ENCODE measurements around the gene PGAM2. TPM values are rescaled to one million over a fixed set of nuclear protein-coding genes. Genes with fewer than 3 reads are reported as not detected.

Gene PGAM2
- total RNA-seq, 1 experiment from 2014 or later = 2.4 TPM

DNA sequence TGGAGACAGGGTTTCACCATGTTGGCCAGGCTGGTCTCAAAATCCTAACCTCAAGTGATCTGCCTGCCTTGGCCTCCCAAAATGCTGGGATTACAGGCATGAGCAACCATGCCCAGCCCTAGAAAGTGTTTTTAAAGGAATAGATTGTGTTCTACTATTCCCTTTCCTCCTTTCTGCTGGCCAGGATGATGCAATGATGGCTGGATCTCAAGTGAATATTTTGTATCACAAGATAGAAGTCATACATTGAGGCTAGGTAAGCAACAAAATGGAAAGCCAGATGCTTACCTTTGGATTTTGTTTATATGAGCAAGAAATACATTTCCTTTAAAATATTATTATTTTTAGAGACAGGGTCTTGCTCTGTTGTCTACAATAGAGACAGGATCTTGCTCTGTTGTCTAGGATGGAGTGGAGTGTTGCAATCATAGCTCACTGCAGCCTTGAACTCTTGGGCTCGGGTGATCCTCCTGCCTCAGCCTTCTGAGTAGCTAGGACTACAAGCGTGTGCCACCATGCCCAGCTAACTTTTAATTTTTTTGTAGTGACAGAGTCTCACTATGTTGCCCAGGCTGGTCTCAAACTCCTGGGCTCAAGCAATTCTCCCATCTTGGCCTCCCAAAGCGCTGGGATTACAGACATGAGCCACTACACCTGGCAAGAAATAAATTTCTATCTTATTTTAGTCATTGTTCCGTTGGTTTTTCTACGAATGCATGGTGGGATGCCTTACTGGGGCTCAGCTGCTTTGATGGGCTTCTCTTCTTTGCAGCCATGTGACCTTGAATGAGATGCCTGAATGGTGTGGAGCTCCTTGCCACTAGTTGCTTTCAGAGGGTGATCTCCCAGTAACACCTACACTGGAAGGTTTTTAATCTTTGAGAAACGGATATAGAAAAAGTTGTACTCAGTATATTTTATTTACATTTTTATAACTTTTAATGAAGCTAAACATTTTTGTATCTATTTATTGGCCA, 33.0 kb upstream of the PGAM2 start:
- Mint-ChIP-seq H3K27ac (no peak overlapping the region), H3K4me3 (no peak overlapping the region), H3K4me1 (peaks cover 5% of the 10 kb centered on the region), H3K9me3 (no peaks in the 10 kb centered on the region), H3K27me3 (ENCODE audit: low read depth) (peaks cover 21% of the 10 kb centered on the region), H3K36me3 (no peaks in the 10 kb centered on the region)
- DNase-seq (ENCODE audit: low spot score) (no peak), ATAC-seq (no peak)
- CTCF ChIA-PET = interaction anchor here (1.0 to 1.8 kb wide), 2 partner anchors 13 to 26 kb away, joined by 3 to 5 read pairs; no protein-coding TSS in a partner anchor
- POLR2A ChIA-PET = interaction anchor here (1.3 kb wide), 1 partner anchor 116 kb away, joined by 3 read pairs; no protein-coding TSS in a partner anchor
- TF ChIP-seq ETV6 (CRISPR knock-in tag; IDR thresholded peaks at IDR 0.05) = no peak
- TF ChIP-seq GABPB1 (CRISPR knock-in tag; IDR thresholded peaks at IDR 0.05) = peak; percentile 21; the same call in 1 of the 2 replicates

DNA sequence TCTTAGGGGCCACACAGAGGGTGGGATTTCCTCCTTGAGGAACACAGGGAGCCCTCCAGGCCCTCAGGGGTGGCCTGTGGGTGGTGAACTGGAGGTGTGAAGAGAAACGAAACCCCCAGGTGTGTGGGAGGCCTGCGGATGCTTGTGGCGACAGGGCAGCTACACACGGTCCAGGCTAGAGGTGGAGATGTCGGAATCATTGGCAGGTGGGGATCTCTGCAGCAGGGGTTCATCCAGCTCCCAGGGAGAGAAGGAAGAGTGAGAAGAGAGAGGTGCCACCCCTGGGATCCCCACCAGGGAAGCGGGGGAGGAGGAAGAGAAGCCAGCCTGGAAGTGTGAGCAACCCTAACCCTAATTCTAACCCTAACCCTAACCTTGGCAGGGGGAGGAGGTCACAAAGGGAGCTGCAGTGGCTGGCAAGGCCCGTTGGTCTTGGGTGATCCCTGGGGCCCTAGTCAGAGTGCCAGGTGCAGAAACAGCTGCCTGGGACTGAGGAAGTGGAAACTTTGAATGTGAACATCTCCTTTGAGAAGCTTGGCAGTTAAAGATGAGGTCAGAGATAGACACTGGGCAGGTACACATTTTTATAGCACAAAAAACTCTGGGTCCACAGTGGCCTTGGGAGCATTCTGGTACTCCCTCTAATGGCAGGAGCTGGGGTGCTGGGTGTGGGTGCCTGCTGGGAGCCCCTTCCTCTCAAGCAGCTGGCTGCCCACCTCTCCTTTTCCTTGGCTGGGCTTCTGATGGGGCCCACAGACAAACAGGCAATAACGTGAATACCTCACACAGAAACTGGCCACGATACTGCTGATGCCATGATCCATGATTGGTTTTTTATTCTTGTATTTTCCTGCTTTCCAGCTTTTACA, 31.9 kb upstream of the PGAM2 start:
- H3K4me3 Mint-ChIP-seq = no peak overlapping the region
- 0 out of 2 replicates have a peak, but pooled peaks cover 3% of the 10 kb centered on the region for H3K4me1 Mint-ChIP-seq
- ChIA-PET POLR2A (no interaction called here), CTCF (interaction anchor here (0.6 kb wide), 2 partner anchors 27 to 334 kb away, joined by 3 to 12 read pairs; no protein-coding TSS in a partner anchor)
- DNase-seq (ENCODE audit: low spot score) (no peak), ATAC-seq (no peak)
- H3K9me3 Mint-ChIP-seq = no peaks in the 10 kb centered on the region
- H3K27me3 Mint-ChIP-seq (ENCODE audit: low read depth) = peaks cover 12% of the 10 kb centered on the region
- H3K27ac Mint-ChIP-seq = no peak overlapping the region
- no peaks in the 10 kb centered on the region for H3K36me3 Mint-ChIP-seq
- no peak for TF ChIP-seq FOXP4 (CRISPR knock-in tag; IDR thresholded peaks at IDR 0.05)
- TF ChIP-seq, protein P1, sequence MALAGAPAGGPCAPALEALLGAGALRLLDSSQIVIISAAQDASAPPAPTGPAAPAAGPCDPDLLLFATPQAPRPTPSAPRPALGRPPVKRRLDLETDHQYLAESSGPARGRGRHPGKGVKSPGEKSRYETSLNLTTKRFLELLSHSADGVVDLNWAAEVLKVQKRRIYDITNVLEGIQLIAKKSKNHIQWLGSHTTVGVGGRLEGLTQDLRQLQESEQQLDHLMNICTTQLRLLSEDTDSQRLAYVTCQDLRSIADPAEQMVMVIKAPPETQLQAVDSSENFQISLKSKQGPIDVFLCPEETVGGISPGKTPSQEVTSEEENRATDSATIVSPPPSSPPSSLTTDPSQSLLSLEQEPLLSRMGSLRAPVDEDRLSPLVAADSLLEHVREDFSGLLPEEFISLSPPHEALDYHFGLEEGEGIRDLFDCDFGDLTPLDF (CRISPR knock-in tag; IDR thresholded peaks at IDR 0.05) = no peak
- TF ChIP-seq USF2 (CRISPR knock-in tag; IDR thresholded peaks at IDR 0.05) = no peak
- no peak for TF ChIP-seq GRHL2 (CRISPR knock-in tag; IDR thresholded peaks at IDR 0.05; ENCODE audit: insufficient replicate concordance, severe bottlenecking)
- TF ChIP-seq ZNF219 (CRISPR knock-in tag; IDR thresholded peaks at IDR 0.05; ENCODE audit: borderline replicate concordance) = no peak
- TF ChIP-seq, protein P2, sequence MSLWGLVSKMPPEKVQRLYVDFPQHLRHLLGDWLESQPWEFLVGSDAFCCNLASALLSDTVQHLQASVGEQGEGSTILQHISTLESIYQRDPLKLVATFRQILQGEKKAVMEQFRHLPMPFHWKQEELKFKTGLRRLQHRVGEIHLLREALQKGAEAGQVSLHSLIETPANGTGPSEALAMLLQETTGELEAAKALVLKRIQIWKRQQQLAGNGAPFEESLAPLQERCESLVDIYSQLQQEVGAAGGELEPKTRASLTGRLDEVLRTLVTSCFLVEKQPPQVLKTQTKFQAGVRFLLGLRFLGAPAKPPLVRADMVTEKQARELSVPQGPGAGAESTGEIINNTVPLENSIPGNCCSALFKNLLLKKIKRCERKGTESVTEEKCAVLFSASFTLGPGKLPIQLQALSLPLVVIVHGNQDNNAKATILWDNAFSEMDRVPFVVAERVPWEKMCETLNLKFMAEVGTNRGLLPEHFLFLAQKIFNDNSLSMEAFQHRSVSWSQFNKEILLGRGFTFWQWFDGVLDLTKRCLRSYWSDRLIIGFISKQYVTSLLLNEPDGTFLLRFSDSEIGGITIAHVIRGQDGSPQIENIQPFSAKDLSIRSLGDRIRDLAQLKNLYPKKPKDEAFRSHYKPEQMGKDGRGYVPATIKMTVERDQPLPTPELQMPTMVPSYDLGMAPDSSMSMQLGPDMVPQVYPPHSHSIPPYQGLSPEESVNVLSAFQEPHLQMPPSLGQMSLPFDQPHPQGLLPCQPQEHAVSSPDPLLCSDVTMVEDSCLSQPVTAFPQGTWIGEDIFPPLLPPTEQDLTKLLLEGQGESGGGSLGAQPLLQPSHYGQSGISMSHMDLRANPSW (CRISPR knock-in tag; conservative IDR thresholded peaks at IDR 0.05; ENCODE audit: low read depth) = no peak
- TF ChIP-seq, protein P3, sequence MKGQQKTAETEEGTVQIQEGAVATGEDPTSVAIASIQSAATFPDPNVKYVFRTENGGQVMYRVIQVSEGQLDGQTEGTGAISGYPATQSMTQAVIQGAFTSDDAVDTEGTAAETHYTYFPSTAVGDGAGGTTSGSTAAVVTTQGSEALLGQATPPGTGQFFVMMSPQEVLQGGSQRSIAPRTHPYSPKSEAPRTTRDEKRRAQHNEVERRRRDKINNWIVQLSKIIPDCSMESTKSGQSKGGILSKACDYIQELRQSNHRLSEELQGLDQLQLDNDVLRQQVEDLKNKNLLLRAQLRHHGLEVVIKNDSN (CRISPR knock-in tag; IDR thresholded peaks at IDR 0.05) = no peak
- no peak for TF ChIP-seq TCF7 (CRISPR knock-in tag; IDR thresholded peaks at IDR 0.05; ENCODE audit: low read depth)
- TF ChIP-seq MLX (CRISPR knock-in tag; IDR thresholded peaks at IDR 0.05) = no peak
- TF ChIP-seq NR3C1 (CRISPR knock-in tag; conservative IDR thresholded peaks at IDR 0.05; ENCODE audit: low read depth) = no peak
- TF ChIP-seq CTCF (IDR thresholded peaks at IDR 0.05) = no peak
- no peak for TF ChIP-seq TEAD1 (CRISPR knock-in tag; IDR thresholded peaks at IDR 0.05)
- no peak for TF ChIP-seq FOXP1 (CRISPR knock-in tag; IDR thresholded peaks at IDR 0.05; ENCODE audit: borderline replicate concordance)
- TF ChIP-seq NR2C2 (CRISPR knock-in tag; IDR thresholded peaks at IDR 0.05) = no peak
- TF ChIP-seq PRRX2 (CRISPR knock-in tag; IDR thresholded peaks at IDR 0.05) = no peak
- TF ChIP-seq, protein P4, sequence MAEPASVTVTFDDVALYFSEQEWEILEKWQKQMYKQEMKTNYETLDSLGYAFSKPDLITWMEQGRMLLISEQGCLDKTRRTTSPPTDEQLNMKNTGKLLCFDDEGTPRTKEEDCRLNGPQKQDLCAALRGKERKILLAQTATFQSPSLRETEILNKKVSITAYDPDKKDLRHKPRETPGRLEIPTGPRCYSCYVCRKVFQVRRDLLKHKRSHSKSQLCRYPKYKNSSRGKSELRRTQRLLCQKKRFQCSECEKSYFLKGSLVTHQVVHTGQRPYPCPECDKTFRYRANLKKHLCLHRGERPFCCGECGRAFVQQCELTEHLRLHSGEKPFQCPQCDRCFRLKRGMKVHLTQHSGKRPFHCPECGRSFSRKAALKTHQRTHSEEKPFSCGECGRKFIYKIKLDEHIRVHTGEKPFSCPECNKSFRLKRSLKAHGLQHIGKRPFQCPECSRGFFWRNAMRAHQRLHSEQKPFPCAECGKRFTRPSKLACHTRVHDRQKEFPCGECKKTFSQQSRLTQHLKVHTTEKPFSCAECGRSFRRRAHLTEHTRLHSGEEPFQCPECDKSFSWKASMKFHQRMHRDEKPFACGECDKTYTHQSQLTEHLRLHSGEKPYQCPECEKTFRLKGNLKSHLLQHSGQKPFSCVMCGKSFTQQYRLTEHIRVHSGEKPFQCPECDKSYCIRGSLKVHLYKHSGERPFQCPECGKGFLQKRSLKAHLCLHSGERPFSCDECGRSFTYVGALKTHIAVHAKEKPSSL (CRISPR knock-in tag; conservative IDR thresholded peaks at IDR 0.05) = no peak

Data from WTC11 (cell line).